ACC112 (cell line): ENCODE results near the gene SMARCAD1.
"Not testable (repeated sequence)": the region's sequence is repeated elsewhere in the genome, so short reads cannot be mapped to it uniquely, and the experiment has no call there.

Experiments used
- H2AFZ ChIP-seq: fragments of 200-600 bp; sonication (generic); one replicate; pipeline ENCODE4 v1.6.0; 2017; ENCODE audit warnings: antibody characterized with exemption, low read length; ENCODE audit not compliant: unreplicated experiment
- H3K27ac ChIP-seq: fragments of 200-600 bp; sonication (generic); 2 replicates; pipeline ENCODE4 v1.5.1; 2014; ENCODE audit warnings: low read depth, mild to moderate bottlenecking, antibody characterized with exemption, low read length, moderate library complexity
- H3K27me3 ChIP-seq: fragments of 200-600 bp; sonication (generic); 2 replicates; pipeline ENCODE4 v1.6.1; 2014; ENCODE audit warnings: mild to moderate bottlenecking, antibody characterized with exemption, low read length, moderate library complexity, mixed read lengths; ENCODE audit not compliant: insufficient read depth
- H3K36me3 ChIP-seq: fragments of 200-600 bp; sonication (generic); 2 replicates; pipeline ENCODE4 v1.6.1; 2016; ENCODE audit warnings: mild to moderate bottlenecking, antibody characterized with exemption, low read length, moderate library complexity, mixed read lengths; ENCODE audit not compliant: insufficient read depth
- H3K4me1 ChIP-seq: fragments of 200-600 bp; sonication (generic); one replicate; pipeline ENCODE4 v1.6.1; 2016; ENCODE audit warnings: low read length, mixed read lengths; ENCODE audit not compliant: insufficient read depth, unreplicated experiment, control insufficient read depth
- H3K4me3 ChIP-seq: fragments of 200-600 bp; sonication (generic); 2 replicates; pipeline ENCODE4 v1.5.1; 2014; ENCODE audit warnings: mild to moderate bottlenecking, low read depth, low read length
- H3K79me2 ChIP-seq: fragments of 200-600 bp; sonication (generic); one replicate; pipeline ENCODE4 v1.6.0; 2016; ENCODE audit warnings: low read length; ENCODE audit not compliant: control insufficient read depth, unreplicated experiment, insufficient read depth

The SMARCAD1 gene

GRCh38 chr4:94290245-94290644 lies 82.6 kb downstream of the SMARCAD1 start:
- Histone ChIP-seq H3K27me3 (no peaks in the 10 kb centered on the region), H3K4me3 (no peak overlapping the region), H3K36me3 (peaks cover 9% of the 10 kb centered on the region), H2AFZ (no peak overlapping the region), H3K27ac (no peak overlapping the region), H3K79me2 (no peaks in the 10 kb centered on the region), H3K4me1 (no peaks in the 10 kb centered on the region)

- H2AFZ ChIP-seq, H3K4me3 ChIP-seq, H3K27ac ChIP-seq, H3K36me3 ChIP-seq, H3K27me3 ChIP-seq, H3K4me1 ChIP-seq, H3K79me2 ChIP-seq: not testable (repeated sequence)
Measured at GRCh38 chr4:94293981-94294380, 86.3 kb downstream of the SMARCAD1 start.

- not testable (repeated sequence) for H2AFZ ChIP-seq, H3K36me3 ChIP-seq, H3K4me1 ChIP-seq, H3K27me3 ChIP-seq, H3K4me3 ChIP-seq, H3K79me2 ChIP-seq, H3K27ac ChIP-seq
Measured at GRCh38 chr4:94295473-94295872, 87.8 kb downstream of the SMARCAD1 start.

- H3K4me3 ChIP-seq, result no peak overlapping the region
- H3K27me3 ChIP-seq, result no peaks in the 10 kb centered on the region
- no peak overlapping the region for H2AFZ ChIP-seq
- H3K36me3 ChIP-seq, result no peaks in the 10 kb centered on the region
- no peaks in the 10 kb centered on the region for H3K79me2 ChIP-seq
- H3K27ac ChIP-seq, result no peak overlapping the region
- peaks cover 6% of the 10 kb centered on the region for H3K4me1 ChIP-seq
Measured at GRCh38 chr4:94298725-94299252, 91.1 kb downstream of the SMARCAD1 start.

GRCh38 chr4:94302191-94302590 lies 94.5 kb downstream of the SMARCAD1 start:
- no peak overlapping the region for H3K4me3 ChIP-seq
- no peaks in the 10 kb centered on the region for H3K27me3 ChIP-seq
- no peaks in the 10 kb centered on the region for H3K79me2 ChIP-seq
- H3K36me3 ChIP-seq, result no peaks in the 10 kb centered on the region
- peak overlapping the region; percentile 2 for H2AFZ ChIP-seq
- no peak overlapping the region for H3K27ac ChIP-seq
- H3K4me1 ChIP-seq, result peaks cover 14% of the 10 kb centered on the region

GRCh38 chr4:94304365-94304971 lies 96.8 kb downstream of the SMARCAD1 start:
- Histone ChIP-seq H3K4me1 (peaks cover 19% of the 10 kb centered on the region), H3K36me3 (no peaks in the 10 kb centered on the region), H3K27me3 (no peaks in the 10 kb centered on the region), H3K4me3 (no peak overlapping the region), H3K27ac (no peak overlapping the region), H3K79me2 (no peaks in the 10 kb centered on the region), H2AFZ (no peak overlapping the region)

- Histone ChIP-seq H3K4me1 (peaks cover 19% of the 10 kb centered on the region), H3K79me2 (no peaks in the 10 kb centered on the region), H3K27ac (no peak overlapping the region), H3K27me3 (no peaks in the 10 kb centered on the region), H3K4me3 (no peak overlapping the region), H3K36me3 (no peaks in the 10 kb centered on the region), H2AFZ (no peak overlapping the region)
Measured at GRCh38 chr4:94305466-94306225, 98.0 kb downstream of the SMARCAD1 start.

- Histone ChIP-seq H2AFZ (no peak overlapping the region), H3K4me3 (no peak overlapping the region), H3K27ac (peak overlapping the region; percentile 52; the same call in 1 of the 2 replicates), H3K36me3 (no peaks in the 10 kb centered on the region), H3K79me2 (no peaks in the 10 kb centered on the region), H3K27me3 (no peaks in the 10 kb centered on the region), H3K4me1 (peaks cover 19% of the 10 kb centered on the region)
Measured at GRCh38 chr4:94306713-94307112, 99.0 kb downstream of the SMARCAD1 start.

GRCh38 chr4:94307231-94307871 lies 99.7 kb downstream of the SMARCAD1 start:
- Histone ChIP-seq H3K27me3 (no peaks in the 10 kb centered on the region), H3K36me3 (no peaks in the 10 kb centered on the region), H3K4me1 (peaks cover 15% of the 10 kb centered on the region), H3K79me2 (no peaks in the 10 kb centered on the region), H3K27ac (peak overlapping the region; percentile 52; the same call in 1 of the 2 replicates), H3K4me3 (no peak overlapping the region), H2AFZ (no peak overlapping the region)

GRCh38 chr4:94319927-94320326 lies 112.3 kb downstream of the SMARCAD1 start:
- H3K27ac ChIP-seq, H2AFZ ChIP-seq, H3K27me3 ChIP-seq, H3K79me2 ChIP-seq, H3K4me1 ChIP-seq, H3K4me3 ChIP-seq, H3K36me3 ChIP-seq: not testable (repeated sequence)
